ENCODE results near the gene SLC6A6. TPM values are rescaled to one million over a fixed set of nuclear protein-coding genes. Genes with fewer than 3 reads are reported as not detected.

Gene SLC6A6
- total RNA-seq, 1 donor from 2014 or later, result 5.7 TPM

- Histone ChIP-seq H3K36me3 (ENCODE audit: control insufficient read depth in 3 of 3, insufficient read depth in 3 of 3, low read length in 3 of 3) (no peaks in the 10 kb centered on the region), H3K9ac (ENCODE audit: low read depth in 1 of 3, low read length in 3 of 3) (peak overlapping the region; percentile 57 to 81 (median 65)), H3K27me3 (ENCODE audit: control insufficient read depth in 3 of 3, insufficient read depth in 3 of 3, low read length in 3 of 3) (peaks cover 0 to 14% (median 0%) of the 10 kb centered on the region in 3 donors), H3K9me3 (ENCODE audit: control insufficient read depth in 3 of 3, low read length in 3 of 3) (no peaks in the 10 kb centered on the region), H3K4me3 (ENCODE audit: low read length in 3 of 3) (no peak overlapping the region), H3K4me1 (ENCODE audit: control insufficient read depth in 3 of 3, insufficient read depth in 3 of 3, low read length in 3 of 3) (peaks cover 49 to 72% (median 68%) of the 10 kb centered on the region in 3 donors), H3K27ac (ENCODE audit: low read depth, low read length) (peak overlapping the region; percentile 87)
These were observed 30.6 kb upstream of the SLC6A6 start for GRCh38 chr3:14371573-14372474.

GRCh38 chr3:14372587-14372986 is 29.8 kb upstream of the SLC6A6 start:
- H3K4me3 ChIP-seq (ENCODE audit: low read length in 3 of 3), result no peak overlapping the region
- H3K4me1 ChIP-seq (ENCODE audit: control insufficient read depth in 3 of 3, insufficient read depth in 3 of 3, low read length in 3 of 3), result peaks cover 49 to 79% (median 75%) of the 10 kb centered on the region in 3 donors
- peak overlapping the region; percentile 87 for H3K27ac ChIP-seq (ENCODE audit: low read depth, low read length)
- H3K36me3 ChIP-seq (ENCODE audit: control insufficient read depth in 3 of 3, insufficient read depth in 3 of 3, low read length in 3 of 3), result no peaks in the 10 kb centered on the region
- peaks cover 0 to 14% (median 0%) of the 10 kb centered on the region in 3 donors for H3K27me3 ChIP-seq (ENCODE audit: control insufficient read depth in 3 of 3, insufficient read depth in 3 of 3, low read length in 3 of 3)
- no peaks in the 10 kb centered on the region for H3K9me3 ChIP-seq (ENCODE audit: control insufficient read depth in 3 of 3, low read length in 3 of 3)
- peak overlapping the region in 2 of 3 donors; percentile 57 to 81 for H3K9ac ChIP-seq (ENCODE audit: low read depth in 1 of 3, low read length in 3 of 3)

- no peak overlapping the region for H3K4me3 ChIP-seq (ENCODE audit: low read length in 3 of 3)
- H3K4me1 ChIP-seq (ENCODE audit: control insufficient read depth in 3 of 3, insufficient read depth in 3 of 3, low read length in 3 of 3), result peaks cover 49 to 91% (median 77%) of the 10 kb centered on the region in 3 donors
- no peaks in the 10 kb centered on the region for H3K36me3 ChIP-seq (ENCODE audit: control insufficient read depth in 3 of 3, insufficient read depth in 3 of 3, low read length in 3 of 3)
- peak overlapping the region; percentile 37 for H3K27ac ChIP-seq (ENCODE audit: low read depth, low read length)
- H3K9me3 ChIP-seq (ENCODE audit: control insufficient read depth in 3 of 3, low read length in 3 of 3), result no peaks in the 10 kb centered on the region
- peaks cover 0 to 4% (median 0%) of the 10 kb centered on the region in 3 donors for H3K27me3 ChIP-seq (ENCODE audit: control insufficient read depth in 3 of 3, insufficient read depth in 3 of 3, low read length in 3 of 3)
- H3K9ac ChIP-seq (ENCODE audit: low read depth in 1 of 3, low read length in 3 of 3), result peak overlapping the region; percentile 61 to 81 (median 68)
These were observed 28.5 kb upstream of the SLC6A6 start for GRCh38 chr3:14373753-14374376.

- H3K4me3 ChIP-seq (ENCODE audit: low read length in 3 of 3), result peak overlapping the region in 1 of 3 donors; percentile 29
- H3K27me3 ChIP-seq (ENCODE audit: control insufficient read depth in 3 of 3, insufficient read depth in 3 of 3, low read length in 3 of 3), result peaks cover 0 to 4% (median 0%) of the 10 kb centered on the region in 3 donors
- no peaks in the 10 kb centered on the region for H3K36me3 ChIP-seq (ENCODE audit: control insufficient read depth in 3 of 3, insufficient read depth in 3 of 3, low read length in 3 of 3)
- H3K9ac ChIP-seq (ENCODE audit: low read depth in 1 of 3, low read length in 3 of 3), result peak overlapping the region; percentile 61 to 81 (median 68)
- peaks cover 48 to 93% (median 77%) of the 10 kb centered on the region in 3 donors for H3K4me1 ChIP-seq (ENCODE audit: control insufficient read depth in 3 of 3, insufficient read depth in 3 of 3, low read length in 3 of 3)
- peak overlapping the region; percentile 37 for H3K27ac ChIP-seq (ENCODE audit: low read depth, low read length)
- H3K9me3 ChIP-seq (ENCODE audit: control insufficient read depth in 3 of 3, low read length in 3 of 3), result no peaks in the 10 kb centered on the region
These were observed 27.9 kb upstream of the SLC6A6 start for GRCh38 chr3:14374444-14374883.

GRCh38 chr3:14375192-14375591 is 27.2 kb upstream of the SLC6A6 start:
- Histone ChIP-seq H3K4me3 (ENCODE audit: low read length in 3 of 3) (no peak overlapping the region), H3K9ac (ENCODE audit: low read depth in 1 of 3, low read length in 3 of 3) (peak overlapping the region in 2 of 3 donors; percentile 24 to 81), H3K4me1 (ENCODE audit: control insufficient read depth in 3 of 3, insufficient read depth in 3 of 3, low read length in 3 of 3) (peaks cover 41 to 89% (median 74%) of the 10 kb centered on the region in 3 donors), H3K9me3 (ENCODE audit: control insufficient read depth in 3 of 3, low read length in 3 of 3) (no peaks in the 10 kb centered on the region), H3K27me3 (ENCODE audit: control insufficient read depth in 3 of 3, insufficient read depth in 3 of 3, low read length in 3 of 3) (peaks cover 0 to 4% (median 0%) of the 10 kb centered on the region in 3 donors), H3K36me3 (ENCODE audit: control insufficient read depth in 3 of 3, insufficient read depth in 3 of 3, low read length in 3 of 3) (no peaks in the 10 kb centered on the region), H3K27ac (ENCODE audit: low read depth, low read length) (peak overlapping the region; percentile 14)

- H3K9me3 ChIP-seq (ENCODE audit: control insufficient read depth in 3 of 3, low read length in 3 of 3), result no peaks in the 10 kb centered on the region
- H3K36me3 ChIP-seq (ENCODE audit: control insufficient read depth in 3 of 3, insufficient read depth in 3 of 3, low read length in 3 of 3), result no peaks in the 10 kb centered on the region
- no peaks in the 10 kb centered on the region for H3K27me3 ChIP-seq (ENCODE audit: control insufficient read depth in 3 of 3, insufficient read depth in 3 of 3, low read length in 3 of 3)
- peak overlapping the region in 1 of 3 donors; percentile 18 for H3K9ac ChIP-seq (ENCODE audit: low read depth in 1 of 3, low read length in 3 of 3)
- H3K27ac ChIP-seq (ENCODE audit: low read depth, low read length), result peak overlapping the region; percentile 11
- peaks cover 29 to 76% (median 61%) of the 10 kb centered on the region in 3 donors for H3K4me1 ChIP-seq (ENCODE audit: control insufficient read depth in 3 of 3, insufficient read depth in 3 of 3, low read length in 3 of 3)
- H3K4me3 ChIP-seq (ENCODE audit: low read length in 3 of 3), result no peak overlapping the region
These were observed 25.9 kb upstream of the SLC6A6 start for GRCh38 chr3:14376348-14377043.

GRCh38 chr3:14377044-14377837 is 25.2 kb upstream of the SLC6A6 start:
- Histone ChIP-seq H3K4me1 (ENCODE audit: control insufficient read depth in 3 of 3, insufficient read depth in 3 of 3, low read length in 3 of 3) (peaks cover 21 to 69% (median 53%) of the 10 kb centered on the region in 3 donors), H3K27me3 (ENCODE audit: control insufficient read depth in 3 of 3, insufficient read depth in 3 of 3, low read length in 3 of 3) (no peaks in the 10 kb centered on the region), H3K4me3 (ENCODE audit: low read length in 3 of 3) (no peak overlapping the region), H3K9ac (ENCODE audit: low read depth in 1 of 3, low read length in 3 of 3) (peak overlapping the region in 1 of 3 donors; percentile 18), H3K9me3 (ENCODE audit: control insufficient read depth in 3 of 3, low read length in 3 of 3) (no peaks in the 10 kb centered on the region), H3K27ac (ENCODE audit: low read depth, low read length) (peak overlapping the region; percentile 11), H3K36me3 (ENCODE audit: control insufficient read depth in 3 of 3, insufficient read depth in 3 of 3, low read length in 3 of 3) (no peaks in the 10 kb centered on the region)

- Histone ChIP-seq H3K9ac (ENCODE audit: low read depth in 1 of 3, low read length in 3 of 3) (peak overlapping the region in 1 of 3 donors; percentile 18), H3K36me3 (ENCODE audit: control insufficient read depth in 3 of 3, insufficient read depth in 3 of 3, low read length in 3 of 3) (no peaks in the 10 kb centered on the region), H3K9me3 (ENCODE audit: control insufficient read depth in 3 of 3, low read length in 3 of 3) (no peaks in the 10 kb centered on the region), H3K4me1 (ENCODE audit: control insufficient read depth in 3 of 3, insufficient read depth in 3 of 3, low read length in 3 of 3) (peaks cover 16 to 63% (median 48%) of the 10 kb centered on the region in 3 donors), H3K27me3 (ENCODE audit: control insufficient read depth in 3 of 3, insufficient read depth in 3 of 3, low read length in 3 of 3) (no peaks in the 10 kb centered on the region), H3K27ac (ENCODE audit: low read depth, low read length) (no peak overlapping the region), H3K4me3 (ENCODE audit: low read length in 3 of 3) (no peak overlapping the region)
These were observed 24.6 kb upstream of the SLC6A6 start for GRCh38 chr3:14377838-14378169.

- H3K9me3 ChIP-seq (ENCODE audit: control insufficient read depth in 3 of 3, low read length in 3 of 3), result no peaks in the 10 kb centered on the region
- H3K4me3 ChIP-seq (ENCODE audit: low read length in 3 of 3), result no peak overlapping the region
- no peaks in the 10 kb centered on the region for H3K36me3 ChIP-seq (ENCODE audit: control insufficient read depth in 3 of 3, insufficient read depth in 3 of 3, low read length in 3 of 3)
- peaks cover 15 to 57% (median 42%) of the 10 kb centered on the region in 3 donors for H3K4me1 ChIP-seq (ENCODE audit: control insufficient read depth in 3 of 3, insufficient read depth in 3 of 3, low read length in 3 of 3)
- no peaks in the 10 kb centered on the region for H3K27me3 ChIP-seq (ENCODE audit: control insufficient read depth in 3 of 3, insufficient read depth in 3 of 3, low read length in 3 of 3)
- H3K9ac ChIP-seq (ENCODE audit: low read depth in 1 of 3, low read length in 3 of 3), result peak overlapping the region in 1 of 3 donors; percentile 18
- no peak overlapping the region for H3K27ac ChIP-seq (ENCODE audit: low read depth, low read length)
These were observed 24.0 kb upstream of the SLC6A6 start for GRCh38 chr3:14378415-14378814.

All from skeletal muscle tissue (tissue), 4 donors.